DOHH2 (cell line): ENCODE measurements around the gene LRP2.

Experiments
- H3F3A ChIP-seq: fragments of 200-600 bp; sonication (generic), shearing (Covaris generic); 2 replicates; pipeline ENCODE4 v1.6.0; 2016; ENCODE audit warnings: antibody characterized with exemption, mild to moderate bottlenecking; ENCODE audit not compliant: control insufficient read depth, insufficient read depth
- H3K27ac ChIP-seq: fragments of 200-600 bp; sonication (generic); 2 replicates; pipeline ENCODE4 v1.5.1; 2014; ENCODE audit warnings: low read depth, mild to moderate bottlenecking, low read length, moderate library complexity
- H3K27me3 ChIP-seq: fragments of 200-600 bp; sonication (generic); 2 replicates; pipeline ENCODE4 v1.6.1; 2014; ENCODE audit warnings: mild to moderate bottlenecking, low read length, mixed read lengths; ENCODE audit not compliant: control insufficient read depth
- H3K36me3 ChIP-seq: fragments of 200-600 bp; sonication (generic); 2 replicates; pipeline ENCODE4 v1.6.1; 2014; ENCODE audit warnings: mild to moderate bottlenecking, low read length, moderate library complexity, mixed read lengths; ENCODE audit not compliant: control insufficient read depth
- H3K4me1 ChIP-seq: fragments of 200-600 bp; sonication (generic); 2 replicates; pipeline ENCODE4 v1.6.1; 2014; ENCODE audit warnings: mild to moderate bottlenecking, low read length, mixed read lengths; ENCODE audit not compliant: control insufficient read depth
- H3K4me2 ChIP-seq: fragments of 200-600 bp; sonication (generic); 2 replicates; pipeline ENCODE4 v1.6.0; 2014; ENCODE audit warnings: mild to moderate bottlenecking, low read length, moderate library complexity
- H3K4me3 ChIP-seq: fragments of 200-600 bp; sonication (generic); 2 replicates; pipeline ENCODE4 v1.5.1; 2014; ENCODE audit warnings: mild to moderate bottlenecking, low read length, mixed read lengths
- H3K79me2 ChIP-seq: fragments of 200-600 bp; sonication (generic); 2 replicates; pipeline ENCODE4 v1.6.1; 2014; ENCODE audit warnings: mild to moderate bottlenecking, low read length, mixed read lengths; ENCODE audit not compliant: control insufficient read depth
- H3K9me2 ChIP-seq: fragments of 200-600 bp; sonication (generic); replicated peaks from 2 replicates; pipeline ENCODE4 v1.6.1; 2014; ENCODE audit warnings: mild to moderate bottlenecking, low read length, mixed read lengths; ENCODE audit not compliant: control insufficient read depth
- H3K9me3 ChIP-seq: fragments of 200-600 bp; sonication (generic); 2 replicates; pipeline ENCODE4 v1.6.1; 2014; ENCODE audit warnings: antibody characterized with exemption, low read length, mixed read lengths; ENCODE audit not compliant: control insufficient read depth, insufficient read depth
- H4K20me1 ChIP-seq: fragments of 200-600 bp; sonication (generic); 2 replicates; pipeline ENCODE4 v1.6.0; 2014; ENCODE audit warnings: low read depth, mild to moderate bottlenecking, antibody characterized with exemption, low read length, moderate library complexity; ENCODE audit not compliant: control insufficient read depth, insufficient read depth
- EZH2phosphoT487 ChIP-seq: fragments of 200-600 bp; sonication (generic); IDR thresholded peaks from 2 replicates; pipeline ENCODE4 v1.6.1; 2017; ENCODE audit warnings: borderline replicate concordance, mild to moderate bottlenecking, antibody characterized with exemption, low read length, moderate library complexity, mixed read lengths
- TF ChIP-seq, protein P1 (sequence below): fragments of 200-600 bp; sonication (generic); IDR thresholded peaks from one replicate; pipeline ENCODE4 v1.5.1; 2014; ENCODE audit warnings: antibody characterized with exemption, mild to moderate bottlenecking, low read depth, low read length; ENCODE audit not compliant: poor library complexity, severe bottlenecking

The LRP2 gene

DNA sequence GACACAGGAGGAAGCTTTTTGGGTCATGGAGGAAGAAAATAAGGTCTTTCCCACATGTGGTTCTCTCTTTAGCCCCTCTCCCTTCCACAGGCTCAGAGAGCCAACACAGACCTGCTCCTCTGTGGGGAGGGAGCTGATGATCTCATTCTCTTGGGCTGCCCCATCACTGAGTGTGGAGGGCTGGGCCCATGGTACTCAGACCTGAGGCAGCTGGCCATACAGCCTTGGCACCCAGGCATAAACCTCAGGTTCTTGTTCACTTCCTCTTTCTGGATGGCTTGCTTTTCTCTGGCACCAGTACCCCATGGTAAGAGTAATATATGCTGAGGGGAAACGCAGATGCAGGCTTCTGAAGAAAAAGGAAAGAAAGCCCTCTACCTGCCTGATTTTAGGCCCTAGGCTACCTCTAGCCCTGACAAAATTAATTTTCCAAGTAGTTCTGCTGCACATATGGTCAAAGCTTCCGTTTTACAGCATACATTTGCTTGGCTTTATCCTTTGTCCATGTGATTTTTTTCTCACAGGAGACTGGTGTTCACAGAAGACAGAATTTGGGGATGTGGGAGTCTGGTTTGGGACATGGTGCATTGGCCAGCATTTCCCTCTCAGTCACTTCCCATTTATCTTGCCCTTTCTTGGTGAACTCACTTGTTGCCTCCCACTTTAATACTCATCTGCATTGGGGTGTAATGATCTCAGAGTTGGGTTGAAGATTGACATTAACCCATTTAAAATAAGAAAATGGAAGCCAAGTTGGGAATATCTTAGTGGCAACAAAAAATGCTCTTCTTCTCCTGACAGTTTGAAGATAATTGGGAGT, 281.9 kb downstream of the LRP2 start:
- H3K4me2 ChIP-seq: no peak overlapping the region

DNA sequence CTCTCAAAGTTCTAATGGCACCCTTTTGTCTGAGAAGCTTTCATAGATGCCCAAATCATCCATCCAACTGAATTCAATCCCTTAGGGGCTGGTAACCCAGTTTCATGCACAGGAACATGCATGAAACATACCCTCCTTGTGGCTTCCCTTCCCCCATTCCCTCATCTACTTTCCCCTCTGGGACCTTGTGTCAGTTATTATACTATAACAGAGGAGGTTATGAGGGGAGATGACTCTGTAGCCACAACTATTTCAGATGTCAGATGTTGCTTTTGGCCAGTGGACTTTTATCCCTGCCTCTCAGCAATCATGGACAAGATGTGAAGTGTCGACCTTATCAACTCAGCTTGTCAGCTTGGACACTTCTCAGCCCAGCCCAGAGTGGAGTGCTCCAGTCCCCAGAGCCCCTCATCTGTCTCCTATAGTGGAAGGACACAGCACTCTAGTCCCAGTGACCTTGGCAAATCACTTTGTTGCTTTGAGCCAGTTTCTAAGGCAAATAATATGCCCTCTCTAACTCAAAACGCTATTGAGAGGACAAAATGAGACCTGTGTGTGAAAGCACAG, 284.6 kb downstream of the LRP2 start:
- Histone ChIP-seq H3F3A (peaks cover 3% of the 10 kb centered on the region), H3K9me2 (no peaks in the 10 kb centered on the region), H3K36me3 (no peaks in the 10 kb centered on the region), H3K4me3 (no peak overlapping the region), H3K27ac (no peak overlapping the region), H3K4me1 (peaks cover 21% of the 10 kb centered on the region), H4K20me1 (no peaks in the 10 kb centered on the region), H3K9me3 (no peaks in the 10 kb centered on the region), H3K79me2 (no peaks in the 10 kb centered on the region), H3K27me3 (no peaks in the 10 kb centered on the region), H3K4me2 (no peak overlapping the region)
- TF ChIP-seq EZH2phosphoT487: no peak
- TF ChIP-seq, protein P1, sequence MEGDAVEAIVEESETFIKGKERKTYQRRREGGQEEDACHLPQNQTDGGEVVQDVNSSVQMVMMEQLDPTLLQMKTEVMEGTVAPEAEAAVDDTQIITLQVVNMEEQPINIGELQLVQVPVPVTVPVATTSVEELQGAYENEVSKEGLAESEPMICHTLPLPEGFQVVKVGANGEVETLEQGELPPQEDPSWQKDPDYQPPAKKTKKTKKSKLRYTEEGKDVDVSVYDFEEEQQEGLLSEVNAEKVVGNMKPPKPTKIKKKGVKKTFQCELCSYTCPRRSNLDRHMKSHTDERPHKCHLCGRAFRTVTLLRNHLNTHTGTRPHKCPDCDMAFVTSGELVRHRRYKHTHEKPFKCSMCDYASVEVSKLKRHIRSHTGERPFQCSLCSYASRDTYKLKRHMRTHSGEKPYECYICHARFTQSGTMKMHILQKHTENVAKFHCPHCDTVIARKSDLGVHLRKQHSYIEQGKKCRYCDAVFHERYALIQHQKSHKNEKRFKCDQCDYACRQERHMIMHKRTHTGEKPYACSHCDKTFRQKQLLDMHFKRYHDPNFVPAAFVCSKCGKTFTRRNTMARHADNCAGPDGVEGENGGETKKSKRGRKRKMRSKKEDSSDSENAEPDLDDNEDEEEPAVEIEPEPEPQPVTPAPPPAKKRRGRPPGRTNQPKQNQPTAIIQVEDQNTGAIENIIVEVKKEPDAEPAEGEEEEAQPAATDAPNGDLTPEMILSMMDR: no peak

More for the DNA sequence above, 281.9 kb downstream of the LRP2 start:
- Histone ChIP-seq H3K79me2 (no peaks in the 10 kb centered on the region), H3F3A (no peaks in the 10 kb centered on the region), H3K9me3 (no peaks in the 10 kb centered on the region), H3K27me3 (no peaks in the 10 kb centered on the region), H3K9me2 (no peaks in the 10 kb centered on the region), H3K4me3 (no peak overlapping the region), H3K27ac (no peak overlapping the region), H4K20me1 (no peaks in the 10 kb centered on the region), H3K4me1 (peaks cover 22% of the 10 kb centered on the region), H3K36me3 (no peaks in the 10 kb centered on the region)
- TF ChIP-seq, protein P1: no peak
- no peak for TF ChIP-seq EZH2phosphoT487
